NCI-H526 treated with DMSO at 0.1 percent for 48 hours (cell line): Measurements from ENCODE around the gene ESYT2.

ENCODE experiments used
- DNase-seq: peaks from one replicate; lab custom pipeline; 2025; lab: John Stamatoyannopoulos, UW

The ESYT2 gene

GRCh38 chr7:158802535-158803366 lies 26.6 kb downstream of the ESYT2 start:
- no peak for DNase-seq

GRCh38 chr7:158798741-158799140 lies 30.6 kb downstream of the ESYT2 start:
- DNase-seq = no peak

- DNase-seq = no peak
Measured at GRCh38 chr7:158796667-158797066, 32.6 kb downstream of the ESYT2 start.

- DNase-seq = no peak
Measured at GRCh38 chr7:158795272-158795671, 34.0 kb downstream of the ESYT2 start.

- no peak for DNase-seq
Measured at GRCh38 chr7:158791107-158791506, 38.2 kb downstream of the ESYT2 start.

- DNase-seq = no peak
Measured at GRCh38 chr7:158789842-158790241, 39.5 kb downstream of the ESYT2 start.

GRCh38 chr7:158786898-158787297 lies 42.4 kb downstream of the ESYT2 start:
- DNase-seq = no peak

GRCh38 chr7:158784270-158784669 lies 45.0 kb downstream of the ESYT2 start:
- no peak for DNase-seq

GRCh38 chr7:158783595-158783994 lies 45.7 kb downstream of the ESYT2 start:
- no peak for DNase-seq

GRCh38 chr7:158782761-158783401 lies 46.4 kb downstream of the ESYT2 start:
- DNase-seq = no peak

GRCh38 chr7:158781974-158782664 lies 47.2 kb downstream of the ESYT2 start:
- no peak for DNase-seq

- DNase-seq = no peak
Measured at GRCh38 chr7:158781217-158781973, 47.9 kb downstream of the ESYT2 start.

GRCh38 chr7:158779061-158780000 lies 50.0 kb downstream of the ESYT2 start:
- no peak for DNase-seq

- DNase-seq = no peak
Measured at GRCh38 chr7:158778471-158778870, 50.8 kb downstream of the ESYT2 start.

GRCh38 chr7:158777793-158778192 lies 51.5 kb downstream of the ESYT2 start:
- no peak for DNase-seq

- DNase-seq = no peak
Measured at GRCh38 chr7:158776474-158776873, 52.8 kb downstream of the ESYT2 start.

GRCh38 chr7:158774952-158775351 lies 54.4 kb downstream of the ESYT2 start:
- no peak for DNase-seq

GRCh38 chr7:158772916-158773315 lies 56.4 kb downstream of the ESYT2 start:
- DNase-seq = no peak

GRCh38 chr7:158771213-158771834 lies 58.0 kb downstream of the ESYT2 start:
- DNase-seq = no peak

GRCh38 chr7:158767707-158768106 lies 61.6 kb downstream of the ESYT2 start:
- no peak for DNase-seq
